GM19099 (cell line): ENCODE measurements around the gene H2AZ1.
A peak's percentile ranks its signal among the peaks of the same experiment; 100 is the strongest.

Experiments used
- POLR2A ChIP-seq: IDR thresholded peaks from 3 replicates; pipeline ENCODE4 v1.6.1; 2011; ENCODE audit warnings: low read depth; ENCODE audit not compliant: insufficient read length; ENCODE audit errors: extremely low read depth

The H2AZ1 gene

DNA sequence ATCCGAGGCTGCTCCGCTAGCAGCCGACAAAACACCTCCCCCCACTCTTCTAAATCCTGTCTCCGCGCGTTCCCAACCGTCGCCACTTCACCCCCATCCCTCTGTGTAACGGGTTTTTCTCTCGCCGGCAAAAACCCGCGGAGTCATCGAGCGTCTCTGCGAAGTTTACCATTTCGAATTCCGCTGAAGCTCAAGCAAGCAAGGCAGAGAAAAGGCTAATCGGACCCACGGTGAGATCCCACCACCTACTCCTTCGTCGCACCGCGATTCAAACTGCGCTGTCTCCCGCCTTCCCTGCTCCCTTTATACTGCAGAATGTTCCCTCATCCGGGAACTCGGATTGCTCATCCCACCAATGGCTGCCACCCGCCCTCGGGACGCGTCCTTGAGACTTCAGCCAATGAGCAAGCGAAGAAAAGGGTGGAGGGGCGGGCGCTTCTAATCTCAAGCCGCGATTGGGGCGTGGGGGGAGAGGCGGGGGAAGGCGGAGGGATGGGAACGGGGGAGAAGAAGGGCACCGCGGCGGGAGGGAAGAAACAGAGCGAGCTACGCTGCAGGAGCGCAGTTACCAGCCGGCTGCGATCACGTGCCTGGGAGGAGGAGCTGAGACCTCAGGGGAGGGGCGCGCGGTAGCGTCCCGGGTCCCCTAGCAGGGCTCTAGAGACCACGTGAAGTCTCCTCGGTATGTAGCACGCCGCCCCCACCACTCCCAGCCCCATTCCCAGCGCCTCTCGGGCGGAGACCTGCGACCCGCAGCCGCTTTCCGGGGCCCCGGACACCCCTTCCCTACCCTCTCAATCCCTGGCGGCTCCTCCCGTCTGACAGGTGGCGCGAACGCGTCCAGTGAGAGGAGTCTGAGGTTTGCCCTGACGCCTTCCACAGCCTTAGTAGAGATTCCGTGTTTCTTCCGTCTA is at the start of gene H2AZ1:
H2AZ1 (minus strand) TSS at position 277 of the 914 bp plus-strand sequence; CDS start at position 172, 105 bp downstream.
- TF ChIP-seq POLR2A: peak; percentile 99

- no peak for TF ChIP-seq POLR2A
Observed at GRCh38 chr4:99998062-99998867, 48.2 kb upstream of the H2AZ1 start.

DNA sequence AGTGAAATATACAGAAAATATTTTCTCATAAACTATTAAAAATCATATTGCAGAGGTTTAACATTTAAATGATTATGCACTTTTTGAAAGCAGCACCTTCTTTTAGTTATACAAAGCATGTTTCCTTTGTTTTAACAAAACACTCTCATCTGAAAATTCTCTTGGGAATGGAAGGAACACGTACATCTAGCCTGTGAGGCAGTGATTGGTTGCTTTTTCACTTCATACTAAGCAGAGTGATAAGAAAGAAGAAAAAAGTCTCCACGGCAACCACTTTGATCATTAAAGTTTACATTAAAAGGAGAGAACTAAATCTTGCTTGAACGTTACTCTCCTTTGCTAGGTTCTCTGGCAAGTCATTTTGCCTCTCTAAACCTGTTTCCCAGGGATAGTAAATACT is 41.7 kb upstream of the H2AZ1 start:
- no peak for TF ChIP-seq POLR2A

DNA sequence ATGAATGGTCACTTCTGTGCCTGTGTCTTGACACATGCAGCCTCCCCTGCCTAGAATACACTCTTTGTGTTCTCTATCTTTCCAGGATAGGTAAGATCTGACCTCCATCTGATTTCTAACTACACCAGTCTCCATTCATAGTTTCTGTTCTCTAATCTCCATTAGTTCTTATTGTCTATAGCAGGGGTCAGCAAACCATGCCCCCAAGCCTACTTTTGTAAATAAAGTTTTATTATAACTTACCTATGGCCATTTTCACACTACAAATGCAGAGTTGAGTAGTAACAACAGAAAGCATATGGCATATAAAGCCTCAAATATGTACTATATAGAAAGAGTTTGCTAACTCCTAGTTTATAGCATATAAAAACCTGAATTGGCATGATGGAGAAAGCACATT is 37.6 kb upstream of the H2AZ1 start:
- TF ChIP-seq POLR2A: no peak

GRCh38 chr4:99986792-99987191 is 36.7 kb upstream of the H2AZ1 start:
- no peak for TF ChIP-seq POLR2A

- TF ChIP-seq POLR2A: no peak
Observed at GRCh38 chr4:99983289-99983943, 33.3 kb upstream of the H2AZ1 start.

GRCh38 chr4:99979872-99980271 is 29.8 kb upstream of the H2AZ1 start:
- no peak for TF ChIP-seq POLR2A

GRCh38 chr4:99971453-99972111 is 21.5 kb upstream of the H2AZ1 start:
- no peak for TF ChIP-seq POLR2A

GRCh38 chr4:99968330-99968729 is 18.3 kb upstream of the H2AZ1 start:
- TF ChIP-seq POLR2A: no peak

GRCh38 chr4:99966692-99967091 is 16.6 kb upstream of the H2AZ1 start:
- no peak for TF ChIP-seq POLR2A

- no peak for TF ChIP-seq POLR2A
Observed at GRCh38 chr4:99965674-99966350, 15.7 kb upstream of the H2AZ1 start.

DNA sequence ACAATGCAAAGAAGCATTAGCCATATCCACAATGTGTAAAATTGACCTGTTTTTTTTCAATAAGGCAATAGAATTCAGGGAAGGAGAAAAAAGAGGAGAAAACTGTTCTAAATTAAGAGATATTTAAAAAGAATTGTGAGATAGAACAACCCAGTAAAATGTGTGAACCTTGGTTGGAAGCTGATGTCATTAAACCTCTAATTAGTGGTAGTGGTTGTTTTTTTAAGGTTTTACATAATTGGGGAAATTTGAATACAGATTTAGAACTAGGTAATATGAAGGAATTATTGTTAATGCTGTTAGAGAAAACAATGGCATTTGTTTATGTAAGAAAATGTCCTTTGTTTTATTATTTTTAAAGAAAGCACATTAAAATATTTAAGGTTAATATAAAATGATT is 15.1 kb upstream of the H2AZ1 start:
- TF ChIP-seq POLR2A: no peak

DNA sequence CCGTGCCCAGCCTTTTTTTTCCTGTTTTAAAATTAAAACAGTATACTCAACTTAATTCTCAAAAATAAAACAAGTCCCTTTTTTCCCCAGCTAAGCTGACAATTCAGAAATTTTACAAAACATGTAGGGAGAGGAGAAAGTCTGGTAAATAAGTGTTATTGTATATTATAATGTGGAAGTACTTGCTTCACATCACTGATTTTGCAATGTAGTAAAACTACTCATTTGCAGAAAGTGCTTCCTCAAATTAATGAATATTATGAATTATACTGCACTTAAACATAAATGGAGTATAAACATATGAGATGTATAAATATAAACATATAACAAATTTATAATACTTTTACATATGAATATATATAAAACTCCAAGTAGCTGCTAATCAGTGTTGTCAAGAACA is 11.6 kb upstream of the H2AZ1 start:
- no peak for TF ChIP-seq POLR2A

DNA sequence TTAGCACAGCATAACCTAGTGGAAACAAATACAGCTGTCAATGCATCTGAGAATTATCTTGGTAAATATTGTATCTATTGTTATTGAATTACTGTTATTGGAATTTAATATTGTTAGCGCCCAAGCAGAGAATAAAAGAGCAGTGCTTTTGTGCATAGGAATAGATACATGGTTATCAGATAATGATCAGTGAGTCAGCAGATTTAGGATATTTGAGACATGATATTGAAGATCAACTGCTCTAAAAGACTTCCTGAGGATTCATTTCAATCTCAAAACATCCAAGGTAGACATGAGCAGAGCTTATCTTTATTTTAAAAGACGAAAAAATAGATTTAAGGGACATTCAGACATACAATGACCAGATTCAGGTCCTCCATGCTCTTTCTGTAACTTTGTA is 10.6 kb upstream of the H2AZ1 start:
- TF ChIP-seq POLR2A: no peak
